GM03348 (cell line): ENCODE results near the gene GRAMD1B.

Experiments
- DNase-seq: peaks from one replicate; pipeline ENCODE4 v3.0.0; 2012; ENCODE audit warnings: low spot score

GRAMD1B gene

GRCh38 chr11:123429913-123430720 is at the start of gene GRAMD1B:
GRAMD1B (plus strand) TSS chr11:123430269; CDS start chr11:123430793, 524 bp downstream.
- peak; percentile 86 for DNase-seq

- no peak for DNase-seq
These were observed 48.9 kb upstream of the GRAMD1B start for GRCh38 chr11:123381149-123381548.

GRCh38 chr11:123381817-123382554 is 48.1 kb upstream of the GRAMD1B start:
- DNase-seq: no peak

GRCh38 chr11:123382555-123383074 is 47.5 kb upstream of the GRAMD1B start:
- DNase-seq: no peak

GRCh38 chr11:123384116-123384515 is 46.0 kb upstream of the GRAMD1B start:
- DNase-seq: no peak

GRCh38 chr11:123386796-123387510 is 43.1 kb upstream of the GRAMD1B start:
- DNase-seq: peak; percentile 77

GRCh38 chr11:123388640-123389039 is 41.4 kb upstream of the GRAMD1B start:
- DNase-seq: no peak

GRCh38 chr11:123390146-123390545 is 39.9 kb upstream of the GRAMD1B start:
- no peak for DNase-seq

- DNase-seq: no peak
These were observed 38.3 kb upstream of the GRAMD1B start for GRCh38 chr11:123391646-123392348.

- no peak for DNase-seq
These were observed 37.6 kb upstream of the GRAMD1B start for GRCh38 chr11:123392431-123392830.

- DNase-seq: no peak
These were observed 37.2 kb upstream of the GRAMD1B start for GRCh38 chr11:123392844-123393243.

GRCh38 chr11:123393312-123393927 is 36.6 kb upstream of the GRAMD1B start:
- DNase-seq: no peak

GRCh38 chr11:123404676-123405075 is 25.4 kb upstream of the GRAMD1B start:
- DNase-seq: no peak

GRCh38 chr11:123405123-123405592 is 24.9 kb upstream of the GRAMD1B start:
- no peak for DNase-seq

GRCh38 chr11:123406441-123407129 is 23.5 kb upstream of the GRAMD1B start:
- DNase-seq: no peak

- DNase-seq: peak; percentile 64
These were observed 22.7 kb upstream of the GRAMD1B start for GRCh38 chr11:123407130-123407995.

GRCh38 chr11:123407996-123408597 is 22.0 kb upstream of the GRAMD1B start:
- DNase-seq: no peak

- no peak for DNase-seq
These were observed 21.2 kb upstream of the GRAMD1B start for GRCh38 chr11:123408619-123409455.
